Sigmoid colon (tissue), 7 donors: Measurements from ENCODE around the gene SH2B3. TPM values are rescaled to one million over a fixed set of nuclear protein-coding genes. Genes with fewer than 3 reads are reported as not detected.

Source experiments
- DNase-seq: peaks from one replicate; pipeline ENCODE4 v3.0.0-alpha.2; 2019
- H3K27ac ChIP-seq, 4 donors: fragments of 200-600 bp; sonication (generic); one replicate each; pipeline ENCODE4 v1.5.1; 2016 to 2019; ENCODE audit warnings: mild to moderate bottlenecking in 1 of 4
- H3K27me3 ChIP-seq, 3 donors: fragments of 200-600 bp; sonication (generic); one replicate each; pipeline ENCODE4 v1.5.1; 2019; ENCODE audit warnings: mild to moderate bottlenecking in 1 of 3
- H3K36me3 ChIP-seq, 4 donors: fragments of 200-600 bp; sonication (generic); one replicate each; pipeline ENCODE4 v1.5.1; 2016 to 2019
- H3K4me1 ChIP-seq, 4 donors: fragments of 200-600 bp; sonication (generic); one replicate each; pipeline ENCODE4 v1.5.1; 2017 to 2019
- H3K4me3 ChIP-seq, 4 donors: fragments of 200-600 bp; sonication (generic); one replicate each; pipeline ENCODE4 v1.5.1; 2017 to 2019; ENCODE audit warnings: mild to moderate bottlenecking in 2 of 4, moderate library complexity in 1 of 4
- H3K9me3 ChIP-seq, 4 donors: fragments of 200-600 bp in 3 of 4; sonication (generic) in 3 of 4; one replicate each; pipeline versions ENCODE4 v1.5.1 to v1.6.1; 2013 to 2019
- EP300 ChIP-seq, 4 donors: sonication (generic); formaldehyde crosslinking; IDR thresholded peaks; one replicate each; pipeline ENCODE4 v1.6.1; 2017; ENCODE audit warnings: antibody characterized with exemption in 4 of 4
- POLR2A ChIP-seq, 2 donors: fragments of 450-650 bp; IDR thresholded peaks; one replicate each; pipeline ENCODE4 v1.6.1; 2016; ENCODE audit warnings: antibody characterized with exemption in 2 of 2, mild to moderate bottlenecking in 2 of 2, moderate library complexity in 2 of 2
- POLR2AphosphoS5 ChIP-seq, 4 donors: sonication (generic); formaldehyde crosslinking; IDR thresholded peaks; one replicate each; pipeline ENCODE4 v1.6.1; 2017; ENCODE audit warnings: antibody characterized with exemption in 4 of 4
- WGBS, 2 donors: extraction: QIAGEN DNeasy Blood & Tissue Kit; methylation state at CpG; one replicate each; pipeline ENCODE4 v1.1.7; 2013; 5-methylcytosine and 5-hydroxymethylcytosine counted together
- intact Hi-C: fragments of 100-400 bp; cut with DNase I; formaldehyde crosslinking; loops from one replicate; pipeline ENCODE4 v1.15.1; 2023
- polyA plus RNA-seq, 3 donors: library from polyadenylated mRNA; stranded (reverse); fragments of 200-250 nt; gene quantifications; one replicate each; pipeline ENCODE4 v1.2.3, GENCODE V29; 2013
- total RNA-seq, 4 donors: library from RNA; depleted of rRNA; stranded (reverse); fragments of >200 nt; gene quantifications; one replicate each; pipeline ENCODE4 v1.1.0, GENCODE V29; 2016
- TF ChIP-seq, protein P1 (sequence below), 4 experiments: fragments of 450-650 bp in 3 of 4; fragments of 200-600 bp in 1 of 4; IDR thresholded peaks; one replicate each; pipeline ENCODE4 v1.5.1; 2016 to 2019; ENCODE audit warnings: antibody characterized with exemption in 4 of 4, mild to moderate bottlenecking in 3 of 4, moderate library complexity in 2 of 4
- donor health status: healthy with polysubstance abuse.
- donor health status: Bipolar disorder and iron deficiency.
- donor health status: healthy.

The SH2B3 gene
- total and polyA plus RNA-seq, 7 donors: 10.4 to 32.5 (median 14.1) TPM

DNA sequence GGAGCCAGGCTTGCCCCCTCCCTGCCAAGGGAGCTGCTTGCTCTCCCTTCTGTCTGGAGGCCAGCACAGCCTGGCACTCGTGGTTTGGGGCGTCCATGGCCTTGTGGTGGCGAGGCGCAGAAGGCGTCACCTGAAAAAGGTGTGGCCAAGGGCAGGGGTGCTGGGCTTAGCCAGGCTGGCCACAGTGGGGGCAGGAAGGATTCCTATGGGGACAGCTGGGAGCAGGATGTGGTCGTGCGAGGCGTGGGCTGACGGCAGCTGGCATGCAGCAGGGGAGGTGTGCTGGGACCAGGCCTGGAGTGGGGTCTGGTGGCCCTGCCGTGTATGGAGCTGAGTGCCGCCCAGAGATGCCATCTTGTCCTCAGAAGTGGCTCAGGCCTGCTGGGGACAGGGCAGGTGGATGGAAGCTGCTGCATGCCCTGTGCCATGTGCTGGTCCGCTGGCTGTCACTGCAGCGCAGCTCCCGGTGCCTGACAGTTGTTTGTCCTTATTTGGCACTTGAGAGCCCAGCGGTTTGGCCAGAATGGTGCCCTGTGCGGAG, 30.0 kb downstream of the SH2B3 start:
- WGBS, 2 donors: 64 to 75% methylated on average over 16 of the region's 16 CpGs
- H3K4me3 ChIP-seq: no peak overlapping the region
- intact Hi-C loops: no loop called here
- H3K27ac ChIP-seq: peak overlapping the region; percentile 61 to 76 (median 64)
- H3K27me3 ChIP-seq: no peaks in the 10 kb centered on the region
- TF ChIP-seq POLR2A (IDR thresholded peaks at IDR 0.05) (no peak), POLR2AphosphoS5 (IDR thresholded peaks at IDR 0.05) (peak in 1 of 4 donors; percentile 21), EP300 (IDR thresholded peaks at IDR 0.05) (no peak)
- no peak for DNase-seq
- no peaks in the 10 kb centered on the region for H3K36me3 ChIP-seq
- no peaks in the 10 kb centered on the region for H3K9me3 ChIP-seq
- peaks cover 0 to 84% (median 49%) of the 10 kb centered on the region in 4 donors for H3K4me1 ChIP-seq

- intact Hi-C loops: no loop called here
- TF ChIP-seq POLR2AphosphoS5 (IDR thresholded peaks at IDR 0.05) (no peak), EP300 (IDR thresholded peaks at IDR 0.05) (no peak), POLR2A (IDR thresholded peaks at IDR 0.05) (no peak)
- TF ChIP-seq, protein P1, sequence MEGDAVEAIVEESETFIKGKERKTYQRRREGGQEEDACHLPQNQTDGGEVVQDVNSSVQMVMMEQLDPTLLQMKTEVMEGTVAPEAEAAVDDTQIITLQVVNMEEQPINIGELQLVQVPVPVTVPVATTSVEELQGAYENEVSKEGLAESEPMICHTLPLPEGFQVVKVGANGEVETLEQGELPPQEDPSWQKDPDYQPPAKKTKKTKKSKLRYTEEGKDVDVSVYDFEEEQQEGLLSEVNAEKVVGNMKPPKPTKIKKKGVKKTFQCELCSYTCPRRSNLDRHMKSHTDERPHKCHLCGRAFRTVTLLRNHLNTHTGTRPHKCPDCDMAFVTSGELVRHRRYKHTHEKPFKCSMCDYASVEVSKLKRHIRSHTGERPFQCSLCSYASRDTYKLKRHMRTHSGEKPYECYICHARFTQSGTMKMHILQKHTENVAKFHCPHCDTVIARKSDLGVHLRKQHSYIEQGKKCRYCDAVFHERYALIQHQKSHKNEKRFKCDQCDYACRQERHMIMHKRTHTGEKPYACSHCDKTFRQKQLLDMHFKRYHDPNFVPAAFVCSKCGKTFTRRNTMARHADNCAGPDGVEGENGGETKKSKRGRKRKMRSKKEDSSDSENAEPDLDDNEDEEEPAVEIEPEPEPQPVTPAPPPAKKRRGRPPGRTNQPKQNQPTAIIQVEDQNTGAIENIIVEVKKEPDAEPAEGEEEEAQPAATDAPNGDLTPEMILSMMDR (IDR thresholded peaks at IDR 0.05): no peak
- peaks cover 0 to 78% (median 45%) of the 10 kb centered on the region in 4 donors for H3K4me1 ChIP-seq
- 92% methylated on average over 7 of the region's 7 CpGs for WGBS, 2 donors
- H3K9me3 ChIP-seq: no peaks in the 10 kb centered on the region
- no peaks in the 10 kb centered on the region for H3K27me3 ChIP-seq
- no peak for DNase-seq
- no peak overlapping the region for H3K27ac ChIP-seq
- no peak overlapping the region for H3K4me3 ChIP-seq
- H3K36me3 ChIP-seq: no peaks in the 10 kb centered on the region
Measured at GRCh38 chr12:111436266-111436665, 30.5 kb downstream of the SH2B3 start.

- WGBS, 2 donors: 74 to 77% methylated on average over 4 of the region's 4 CpGs
- H3K36me3 ChIP-seq: peaks cover 0 to 4% (median under 1%) of the 10 kb centered on the region in 4 donors
- peaks cover 0 to 73% (median 43%) of the 10 kb centered on the region in 4 donors for H3K4me1 ChIP-seq
- TF ChIP-seq POLR2A (IDR thresholded peaks at IDR 0.05): no peak
- TF ChIP-seq, protein P1 (IDR thresholded peaks at IDR 0.05): no peak
- no peak for TF ChIP-seq POLR2AphosphoS5 (IDR thresholded peaks at IDR 0.05)
- no peak for TF ChIP-seq EP300 (IDR thresholded peaks at IDR 0.05)
- DNase-seq: no peak
- H3K4me3 ChIP-seq: no peak overlapping the region
- intact Hi-C loops: no loop called here
- H3K27ac ChIP-seq: peak overlapping the region in 1 of 4 donors; percentile 46
- no peaks in the 10 kb centered on the region for H3K27me3 ChIP-seq
- no peaks in the 10 kb centered on the region for H3K9me3 ChIP-seq
Measured at GRCh38 chr12:111436811-111437210, 31.1 kb downstream of the SH2B3 start.

DNA sequence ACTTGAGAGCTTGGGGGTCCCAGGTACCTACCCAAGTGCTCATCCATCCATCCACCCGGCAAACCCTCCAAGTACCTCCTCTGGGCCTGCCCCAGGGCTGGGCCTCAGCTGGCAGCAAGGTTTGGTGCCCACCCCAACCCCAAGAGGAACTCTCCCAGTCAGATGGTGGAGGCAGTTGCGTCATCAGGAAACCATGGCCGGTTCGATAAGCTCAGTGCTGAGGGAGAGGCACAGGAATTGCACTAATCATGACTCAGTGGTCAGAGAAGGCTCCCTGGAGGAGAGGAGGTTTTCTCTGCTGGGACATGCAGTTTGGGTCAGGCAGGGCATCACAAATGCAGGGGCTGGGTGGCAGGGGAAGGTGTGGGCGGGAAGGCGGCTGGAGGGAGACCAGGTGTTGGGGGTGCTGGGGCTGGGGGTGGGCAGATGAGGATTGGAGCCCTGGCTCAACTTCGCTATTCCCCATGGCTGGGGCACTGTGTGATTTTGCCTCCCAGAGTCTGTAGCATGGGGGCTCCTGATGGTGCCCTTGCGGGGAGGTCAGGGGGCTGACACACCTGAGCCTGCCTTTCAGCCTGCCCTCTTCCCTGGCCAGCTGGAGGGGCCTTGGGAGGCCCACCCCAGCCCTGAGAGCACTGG, 32.2 kb downstream of the SH2B3 start:
- intact Hi-C loops: no loop called here
- TF ChIP-seq, protein P1 (IDR thresholded peaks at IDR 0.05): no peak
- TF ChIP-seq POLR2AphosphoS5 (IDR thresholded peaks at IDR 0.05) (peak in 1 of 4 donors; percentile 35), EP300 (IDR thresholded peaks at IDR 0.05) (no peak)
- Histone ChIP-seq H3K27ac (peak overlapping the region; percentile 17 to 46 (median 38)), H3K4me3 (no peak overlapping the region), H3K4me1 (peaks cover 0 to 63% (median 37%) of the 10 kb centered on the region in 4 donors), H3K9me3 (no peaks in the 10 kb centered on the region), H3K27me3 (no peaks in the 10 kb centered on the region), H3K36me3 (peaks cover 0 to 15% (median 4%) of the 10 kb centered on the region in 4 donors)
- 60 to 69% methylated on average over 8 of the region's 8 CpGs for WGBS, 2 donors
- DNase-seq: no peak

DNA sequence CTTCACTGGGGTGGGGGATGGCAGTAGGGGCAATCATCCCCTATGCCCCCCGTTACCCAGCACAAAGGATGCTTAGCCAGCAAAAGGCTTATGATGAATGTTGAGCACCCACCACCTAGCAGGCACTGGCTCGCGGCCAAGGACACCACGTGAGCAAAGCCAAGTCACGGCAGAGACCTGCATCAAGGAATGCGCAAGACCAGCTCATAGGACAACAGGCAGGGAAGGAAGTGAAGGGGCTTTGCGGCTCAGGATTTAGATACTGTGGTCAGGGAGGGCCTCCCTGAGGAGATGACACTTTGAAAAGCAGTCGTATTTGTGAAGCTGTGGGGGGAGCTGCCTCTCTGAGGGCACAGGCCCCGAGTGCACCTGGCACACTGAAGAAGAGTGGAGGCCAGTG, 32.8 kb downstream of the SH2B3 start:
- TF ChIP-seq EP300 (IDR thresholded peaks at IDR 0.05) (no peak), POLR2AphosphoS5 (IDR thresholded peaks at IDR 0.05) (peak in 1 of 4 donors; percentile 19)
- H3K9me3 ChIP-seq: no peaks in the 10 kb centered on the region
- peak overlapping the region in 3 of 4 donors; percentile 17 to 46 (median 44) for H3K27ac ChIP-seq
- peaks cover 0 to 20% (median 4%) of the 10 kb centered on the region in 4 donors for H3K36me3 ChIP-seq
- DNase-seq: no peak
- 42 to 62% methylated on average over 9 of the region's 9 CpGs for WGBS, 2 donors
- no peaks in the 10 kb centered on the region for H3K27me3 ChIP-seq
- H3K4me3 ChIP-seq: no peak overlapping the region
- intact Hi-C loops: no loop called here
- peaks cover 0 to 59% (median 38%) of the 10 kb centered on the region in 4 donors for H3K4me1 ChIP-seq
